ENCODE data around the gene DDAH2.

The DDAH2 gene

GRCh38 chr6:31705931-31706330 is 23.2 kb downstream of the DDAH2 start:
- DNase-seq (ENCODE audit: low read depth) = no peak
- TF ChIP-seq CTCF (conservative IDR thresholded peaks at IDR 0.05; ENCODE audit: low read depth, low read length) = no peak
- H3K4me3 ChIP-seq (ENCODE audit: low read depth, low read length) = no peak overlapping the region

- DNase-seq (ENCODE audit: low read depth) = peak; percentile 99
- no peak for TF ChIP-seq CTCF (conservative IDR thresholded peaks at IDR 0.05; ENCODE audit: low read depth, low read length)
- H3K4me3 ChIP-seq (ENCODE audit: low read depth, low read length) = peak within 1 kb of the TSS; percentile 78
Observed at GRCh38 chr6:31702819-31703716, 26.0 kb downstream of the DDAH2 start, which contains the start of gene ABHD16A. ABHD16A (minus strand) TSS chr6:31703324; CDS start chr6:31703281, 43 bp downstream.

GRCh38 chr6:31702405-31702818 is 26.7 kb downstream of the DDAH2 start:
- TF ChIP-seq CTCF (conservative IDR thresholded peaks at IDR 0.05; ENCODE audit: low read depth, low read length) = no peak
- DNase-seq (ENCODE audit: low read depth) = no peak
- peak overlapping the region; percentile 78 for H3K4me3 ChIP-seq (ENCODE audit: low read depth, low read length)

GRCh38 chr6:31701666-31702404 is 27.3 kb downstream of the DDAH2 start:
- TF ChIP-seq CTCF (conservative IDR thresholded peaks at IDR 0.05; ENCODE audit: low read depth, low read length) = no peak
- DNase-seq (ENCODE audit: low read depth) = peak; percentile 53
- peak overlapping the region; percentile 78 for H3K4me3 ChIP-seq (ENCODE audit: low read depth, low read length)

- no peak for DNase-seq (ENCODE audit: low read depth)
- H3K4me3 ChIP-seq (ENCODE audit: low read depth, low read length) = no peak overlapping the region
- no peak for TF ChIP-seq CTCF (conservative IDR thresholded peaks at IDR 0.05; ENCODE audit: low read depth, low read length)
Observed at GRCh38 chr6:31700740-31701401, 28.2 kb downstream of the DDAH2 start.

- no peak overlapping the region for H3K4me3 ChIP-seq (ENCODE audit: low read depth, low read length)
- DNase-seq (ENCODE audit: low read depth) = peak; percentile 16
- TF ChIP-seq CTCF (conservative IDR thresholded peaks at IDR 0.05; ENCODE audit: low read depth, low read length) = no peak
Observed at GRCh38 chr6:31697555-31697954, 31.5 kb downstream of the DDAH2 start.

Data from choroid plexus epithelial cell (primary cell).